Right lobe of liver (tissue), 6 donors: ENCODE measurements around the gene MRPL18. TPM values are rescaled to one million over a fixed set of nuclear protein-coding genes. Genes with fewer than 3 reads are reported as not detected.
"Not testable (repeated sequence)": the region's sequence is repeated elsewhere in the genome, so short reads cannot be mapped to it uniquely, and the experiment has no call there.

ENCODE experiments used
- ATAC-seq, 4 donors: fragments of 200-7000 bp; cut with Tn5 transposase; one replicate each; pipeline ENCODE4 v1.9.1; 2020; ENCODE audit warnings: mild to moderate bottlenecking in 4 of 4, moderate library complexity in 4 of 4
- DNase-seq, 3 donors: peaks; one replicate each; pipeline ENCODE4 v3.0.0-alpha.2; 2020
- H3K27ac ChIP-seq, 3 donors: fragments of 200-600 bp; one replicate each; pipeline ENCODE4 v1.8.0; 2022
- H3K27me3 ChIP-seq, 2 donors: fragments of 200-600 bp; one replicate each; pipeline ENCODE4 v1.8.0; 2022
- H3K36me3 ChIP-seq, 4 donors: fragments of 200-600 bp; sonication (generic) in 1 of 4; one replicate each; pipeline versions ENCODE4 v1.5.1 to v1.8.0; 2017 to 2022; ENCODE audit warnings: control low read depth in 1 of 4
- H3K4me1 ChIP-seq, 4 donors: fragments of 200-600 bp; sonication (generic) in 1 of 4; one replicate each; pipeline versions ENCODE4 v1.5.1 to v1.8.0; 2017 to 2022; ENCODE audit warnings: control low read depth in 1 of 4
- H3K4me3 ChIP-seq, 3 donors: fragments of 200-600 bp; one replicate each; pipeline ENCODE4 v1.8.0; 2022
- H3K9me3 ChIP-seq, 4 donors: fragments of 200-600 bp; sonication (generic) in 1 of 4; one replicate each; pipeline versions ENCODE4 v1.5.1 to v1.8.0; 2017 to 2022; ENCODE audit warnings: control low read depth in 1 of 4
- CTCF ChIP-seq, 4 donors: fragments of 200-600 bp in 3 of 4; fragments of 450-650 bp in 1 of 4; IDR thresholded peaks; one replicate each; pipeline versions ENCODE4 v1.5.1 to v1.8.0; 2016 to 2022; ENCODE audit warnings: antibody characterized with exemption in 4 of 4, mild to moderate bottlenecking in 2 of 4
- POLR2A ChIP-seq: fragments of 450-650 bp; IDR thresholded peaks from one replicate; pipeline ENCODE4 v1.6.1; 2017; ENCODE audit warnings: antibody characterized with exemption, mild to moderate bottlenecking
- WGBS: methylation state at CpG from one replicate; pipeline ENCODE4 v1.1.6; 2018; ENCODE audit warnings: low coverage, low lambda C conversion rate; ENCODE audit not compliant: insufficient coverage; ENCODE audit errors: missing lambda C conversion rate; 5-methylcytosine and 5-hydroxymethylcytosine counted together
- intact Hi-C, 2 donors: fragments of 100-400 bp; cut with DNase I; formaldehyde crosslinking; loops; one replicate each; pipeline versions ENCODE4 v1.11.2 to v1.14.1; 2022
- total RNA-seq, 6 experiments: library from RNA; depleted of rRNA in 2 of 6; stranded (reverse); fragments of >200 nt in 2 of 6; fragmentation: NEBNext Ultra II Directional in 3 of 6; extraction: Animal tissue kit (Norgen Biotek cat#: 25700) in 3 of 6; gene quantifications; one replicate each; pipeline versions ENCODE4 v1.1.0 to v1.2.4, GENCODE V29; 2016 to 2023
- donor health status: DM: no; HTN: yes; CAD: no.
- donor health status: DM: no; HTN: no; CAD: no.
- donor health status: DM: no; HTN: no; CAD: no.
- donor health status: DM: no; HTN: yes; CAD: no.
- donor health status: DM: no; HTN: yes; CAD: no.

Gene MRPL18
- total RNA-seq, 6 experiments from 2014 or later, result 26.6 to 78.5 (median 43.1) TPM

- Histone ChIP-seq H3K4me1 (no peaks in the 10 kb centered on the region), H3K27ac (no peak overlapping the region), H3K9me3 (no peaks in the 10 kb centered on the region), H3K36me3 (no peaks in the 10 kb centered on the region), H3K4me3 (no peak overlapping the region), H3K27me3 (no peaks in the 10 kb centered on the region)
- no peak for TF ChIP-seq POLR2A
- TF ChIP-seq CTCF (IDR thresholded peaks at IDR 0.05), result no peak
- ATAC-seq (no peak), DNase-seq (no peak)
- intact Hi-C loops, result no loop called here
- 80% methylated on average over 7 of the region's 9 CpGs for WGBS
Measured at GRCh38 chr6:159813781-159814180, 23.5 kb downstream of the MRPL18 start.

- ATAC-seq (no peak), DNase-seq (no peak)
- Histone ChIP-seq H3K36me3 (no peaks in the 10 kb centered on the region), H3K4me1 (no peaks in the 10 kb centered on the region), H3K27ac (no peak overlapping the region), H3K9me3 (no peaks in the 10 kb centered on the region), H3K27me3 (no peaks in the 10 kb centered on the region), H3K4me3 (no peak overlapping the region)
- TF ChIP-seq CTCF (IDR thresholded peaks at IDR 0.05) (no peak), POLR2A (no peak)
- intact Hi-C loops, result no loop called here
- WGBS, result 82% methylated on average over 5 of the region's 6 CpGs
Measured at GRCh38 chr6:159815410-159815809, 25.1 kb downstream of the MRPL18 start.

- H3K9me3 ChIP-seq, H3K4me1 ChIP-seq, H3K27me3 ChIP-seq, H3K27ac ChIP-seq, H3K4me3 ChIP-seq, DNase-seq, intact Hi-C loops, H3K36me3 ChIP-seq, ATAC-seq: not testable (repeated sequence)
- 11% methylated on average over 1 of the region's 3 CpGs for WGBS
Measured at GRCh38 chr6:159816775-159817174, 26.5 kb downstream of the MRPL18 start.

- H3K27me3 ChIP-seq, result no peaks in the 10 kb centered on the region
- DNase-seq (no peak), ATAC-seq (no peak)
- H3K9me3 ChIP-seq, result no peaks in the 10 kb centered on the region
- no peak overlapping the region for H3K27ac ChIP-seq
- 69% methylated on average over 12 of the region's 23 CpGs for WGBS
- intact Hi-C loops, result no loop called here
- no peak overlapping the region for H3K4me3 ChIP-seq
- no peaks in the 10 kb centered on the region for H3K4me1 ChIP-seq
- H3K36me3 ChIP-seq, result no peaks in the 10 kb centered on the region
- TF ChIP-seq CTCF (IDR thresholded peaks at IDR 0.05), result no peak
- no peak for TF ChIP-seq POLR2A
Measured at GRCh38 chr6:159817951-159818739, 27.9 kb downstream of the MRPL18 start.

- Histone ChIP-seq H3K4me3 (no peak overlapping the region), H3K36me3 (no peaks in the 10 kb centered on the region), H3K9me3 (no peaks in the 10 kb centered on the region), H3K4me1 (no peaks in the 10 kb centered on the region), H3K27me3 (no peaks in the 10 kb centered on the region), H3K27ac (no peak overlapping the region)
- intact Hi-C loops, result no loop called here
- DNase-seq (no peak), ATAC-seq (no peak)
- no peak for TF ChIP-seq CTCF (IDR thresholded peaks at IDR 0.05)
- no peak for TF ChIP-seq POLR2A
- 83% methylated on average over 7 of the region's 16 CpGs for WGBS
Measured at GRCh38 chr6:159819098-159819497, 28.8 kb downstream of the MRPL18 start.
